ENCODE data around the gene CACNA2D3.

DNA sequence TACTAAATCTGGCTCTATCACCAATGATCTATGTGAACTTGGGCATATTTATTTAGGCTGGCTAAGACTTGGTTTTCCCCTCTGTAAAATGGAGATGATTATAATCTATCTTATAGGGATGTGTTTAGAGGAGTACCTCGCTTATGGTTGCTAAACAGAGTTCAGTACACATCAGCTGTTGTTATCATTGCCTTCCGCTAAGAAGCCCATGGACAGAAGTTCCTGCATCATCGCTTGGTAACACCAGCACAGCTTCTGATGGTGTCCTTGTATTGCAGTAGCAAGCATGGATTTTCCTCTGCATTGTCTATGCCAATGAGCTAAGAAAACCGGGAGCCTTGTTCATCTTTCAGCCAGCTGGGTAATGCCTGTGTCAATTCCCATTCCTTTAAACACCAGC lies 878.6 kb downstream of the CACNA2D3 start:
- no peak for TF ChIP-seq POLR2AphosphoS5 (IDR thresholded peaks at IDR 0.05; ENCODE audit: low read depth, low read length)
- no peak for TF ChIP-seq REST (IDR thresholded peaks at IDR 0.05; ENCODE audit: insufficient read depth in 1 of 2, low read depth in 2 of 2, low read length in 2 of 2)
- no peak for TF ChIP-seq FOXP2 (optimal IDR thresholded peaks at IDR 0.05; ENCODE audit: borderline replicate concordance, extremely low read depth, extremely low read length, insufficient read depth)
